ENCODE measurements around the gene EML1.

EML1 gene

GRCh38 chr14:99909513-99910064, 116.4 kb downstream of the EML1 start:
- DNase-seq: no peak

- DNase-seq: no peak
These were observed 117.4 kb downstream of the EML1 start for GRCh38 chr14:99910337-99911309.

- no peak for DNase-seq
These were observed 122.3 kb downstream of the EML1 start for GRCh38 chr14:99915305-99916090.

GRCh38 chr14:99916091-99916383, 122.8 kb downstream of the EML1 start:
- no peak for DNase-seq

DNA sequence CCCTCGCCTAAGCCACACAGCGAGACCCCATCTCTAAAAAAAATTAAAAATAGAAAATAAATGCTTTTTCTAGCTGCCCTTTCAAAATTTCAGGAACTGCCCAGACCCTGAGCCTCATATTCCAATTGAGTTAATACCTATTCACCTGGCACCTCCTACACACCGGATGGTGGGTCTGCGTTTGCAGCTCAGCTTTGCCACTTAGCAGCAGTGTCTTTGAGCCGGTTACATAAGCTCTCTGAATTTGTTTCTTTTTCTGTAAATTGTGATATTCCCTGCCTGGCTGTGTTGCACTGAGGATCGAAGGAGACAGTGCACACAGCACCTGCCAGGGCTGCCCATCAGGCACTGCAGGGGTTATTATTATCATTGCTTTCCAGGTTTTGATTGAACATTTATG, 125.6 kb downstream of the EML1 start:
- no peak for DNase-seq

- no peak for DNase-seq
These were observed 128.2 kb downstream of the EML1 start for GRCh38 chr14:99921425-99921824.

- no peak for DNase-seq
These were observed 131.2 kb downstream of the EML1 start for GRCh38 chr14:99924379-99924778.

GRCh38 chr14:99925471-99925870, 132.3 kb downstream of the EML1 start:
- no peak for DNase-seq

- no peak for DNase-seq
These were observed 135.8 kb downstream of the EML1 start for GRCh38 chr14:99928963-99929362.

DNA sequence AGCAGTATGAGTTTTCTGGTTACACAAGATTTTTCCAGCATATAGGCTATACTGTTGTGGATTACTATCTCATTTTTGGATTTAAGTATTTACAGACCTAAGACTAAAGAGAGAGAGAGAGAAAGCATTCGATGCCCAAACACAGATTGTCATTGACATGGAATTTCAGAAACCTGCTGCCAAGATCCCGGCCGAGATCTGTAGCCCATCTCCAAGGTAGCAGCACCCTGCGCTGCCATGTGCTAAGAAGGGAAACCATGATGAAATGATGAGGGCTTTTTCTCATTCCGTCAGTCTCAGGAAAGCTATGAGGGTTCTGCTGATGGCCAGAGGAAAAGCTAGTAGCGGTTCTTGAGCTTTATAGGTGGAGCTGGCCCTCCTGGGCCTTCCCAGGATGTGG, 136.4 kb downstream of the EML1 start:
- DNase-seq: no peak

GRCh38 chr14:99930420-99931274, 137.4 kb downstream of the EML1 start:
- DNase-seq: no peak

DNA sequence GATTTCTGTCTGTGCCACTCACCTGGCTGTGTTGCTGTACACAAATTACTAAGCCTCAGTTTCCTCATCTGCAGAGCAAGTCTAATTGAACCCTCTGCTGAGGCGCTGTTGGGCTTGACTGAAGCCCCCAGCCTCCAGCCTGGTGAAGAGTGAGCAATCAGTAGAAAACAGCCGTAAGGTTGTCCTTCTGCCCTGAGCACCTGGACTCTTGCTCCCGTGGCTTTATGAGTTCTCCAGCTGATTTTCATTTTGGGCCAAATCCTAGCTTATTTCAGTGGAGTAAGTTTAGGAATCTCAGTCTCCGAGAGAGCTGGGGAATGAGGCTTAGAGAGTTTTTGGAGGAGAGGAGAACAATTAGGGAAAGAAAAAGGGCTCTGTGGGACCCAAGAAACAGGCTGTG, 138.1 kb downstream of the EML1 start:
- DNase-seq: no peak

GRCh38 chr14:99936056-99936455, 142.8 kb downstream of the EML1 start:
- DNase-seq: no peak

DNA sequence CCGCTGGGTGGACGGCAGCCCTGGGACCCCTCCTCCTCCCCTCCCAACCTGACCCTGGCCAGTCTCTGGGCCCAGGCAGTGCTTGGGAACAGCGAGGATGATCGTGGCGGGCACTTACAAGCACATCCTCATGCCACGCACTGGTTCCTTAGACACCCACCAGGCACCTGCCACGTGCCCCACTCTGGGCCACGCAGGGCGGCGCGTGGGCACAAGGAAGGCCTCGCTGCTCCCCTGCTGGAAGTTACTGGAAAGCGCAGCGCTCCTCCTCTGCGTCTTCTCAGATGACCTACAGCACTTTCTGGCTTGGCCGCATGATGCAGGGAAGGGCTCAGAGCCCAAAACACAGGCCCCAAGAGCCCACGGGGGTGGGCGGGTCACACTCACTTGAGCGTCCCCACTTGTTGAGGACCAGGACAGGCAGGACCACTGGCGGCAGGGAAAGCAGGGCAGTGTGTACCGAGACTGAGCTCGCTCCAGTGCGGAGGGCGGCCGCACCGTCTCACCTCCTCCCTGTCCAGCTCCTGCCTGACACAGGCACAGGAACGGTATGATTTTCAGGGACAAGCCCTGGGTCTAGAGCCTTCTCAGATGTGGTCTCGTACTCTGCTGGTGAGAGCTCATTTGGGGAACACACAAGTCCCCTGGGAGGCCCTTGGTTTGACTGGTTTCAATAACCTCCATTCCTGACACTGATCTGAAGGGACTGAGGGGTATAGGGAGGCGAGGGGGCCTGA, 143.7 kb downstream of the EML1 start:
- DNase-seq: no peak

- DNase-seq: no peak
These were observed 144.4 kb downstream of the EML1 start for GRCh38 chr14:99937475-99938244.

GRCh38 chr14:99938376-99938775, 145.2 kb downstream of the EML1 start:
- no peak for DNase-seq

- DNase-seq: no peak
These were observed 145.7 kb downstream of the EML1 start for GRCh38 chr14:99938896-99939295.

- DNase-seq: no peak
These were observed 146.2 kb downstream of the EML1 start for GRCh38 chr14:99939421-99939820.

- no peak for DNase-seq
These were observed 146.9 kb downstream of the EML1 start for GRCh38 chr14:99940064-99940463.

DNA sequence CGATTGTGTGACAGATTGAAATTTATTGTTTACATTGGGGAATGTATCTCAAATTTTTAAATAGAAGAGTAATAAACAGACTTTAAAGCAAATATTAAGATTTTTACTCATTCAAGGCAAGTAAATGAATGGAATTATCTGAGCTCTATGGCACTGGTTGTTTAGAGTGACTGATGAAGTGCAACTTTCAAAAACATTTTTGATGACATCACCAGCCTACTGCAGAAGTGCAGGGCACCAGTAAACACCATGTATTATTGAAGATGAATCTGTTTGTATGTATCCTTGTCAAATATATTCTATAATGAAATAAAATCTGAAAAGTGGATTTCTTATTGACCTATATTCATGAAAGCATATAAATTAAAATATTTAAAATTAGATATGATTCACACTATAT, 148.0 kb downstream of the EML1 start:
- no peak for DNase-seq

- DNase-seq: no peak
These were observed 150.4 kb downstream of the EML1 start for GRCh38 chr14:99943620-99944019.

Data from NCI-H1930 (cell line).